Activated CD8-positive, alpha-beta memory T cell treated with anti-CD3 and anti-CD28 coated beads, Interleukin-2, amount 50 U/mL, for 4 hours (primary cell): ENCODE results near the gene FRAT2.
"Not testable (repeated sequence)": the region's sequence is repeated elsewhere in the genome, so short reads cannot be mapped to it uniquely, and the experiment has no call there.

Experiments
- DNase-seq: peaks from one replicate; pipeline ENCODE4 v3.0.0-alpha.2; 2020

Gene FRAT2

DNA sequence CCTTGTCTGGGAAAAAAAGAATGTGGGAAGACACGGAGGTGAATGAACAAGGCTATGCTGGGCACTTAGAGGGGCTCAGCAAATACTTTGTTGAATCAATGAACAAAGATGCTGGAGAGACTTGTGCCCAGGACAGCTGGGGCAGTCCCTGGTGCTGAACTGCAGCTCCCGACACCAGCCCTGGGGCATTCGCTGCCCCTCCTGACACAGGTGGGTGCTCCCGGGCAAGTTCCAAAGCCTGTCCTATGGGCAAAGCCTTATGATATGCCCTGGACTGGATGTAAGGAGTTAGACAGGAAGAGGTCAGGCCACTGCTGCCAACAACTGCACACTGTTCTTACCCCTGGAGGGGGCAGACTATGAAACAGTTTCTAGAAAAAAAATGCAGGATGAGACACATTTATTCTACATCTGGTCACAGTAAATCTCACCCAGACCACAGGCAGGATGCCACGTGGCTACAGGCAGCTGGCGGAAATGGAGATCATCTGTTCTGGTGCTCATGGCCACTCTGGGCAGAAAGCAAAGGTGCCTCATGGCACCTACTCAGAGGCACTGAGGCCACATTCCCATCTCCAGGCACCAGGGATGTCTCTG, 21.9 kb upstream of the FRAT2 start:
- no peak for DNase-seq

DNA sequence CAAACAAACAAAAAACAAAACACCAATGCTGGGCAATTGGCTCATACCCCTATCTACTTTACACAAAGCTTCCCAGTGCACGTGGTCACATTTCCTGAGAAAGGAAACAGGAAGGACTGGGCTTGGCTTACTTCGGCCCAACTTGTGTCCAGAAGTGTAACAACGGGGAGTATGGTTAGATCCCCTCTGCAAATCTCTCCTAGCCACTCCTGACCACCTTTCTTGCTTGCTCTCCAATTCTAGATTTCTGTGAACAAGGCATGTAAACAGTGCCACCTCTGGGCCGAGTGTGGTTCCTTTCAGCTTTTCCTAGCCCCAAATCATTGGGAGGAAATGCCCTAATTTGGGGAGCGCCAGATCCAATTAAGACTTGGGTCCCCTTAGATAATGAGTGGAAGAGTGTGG, 21.0 kb upstream of the FRAT2 start:
- DNase-seq: no peak

DNA sequence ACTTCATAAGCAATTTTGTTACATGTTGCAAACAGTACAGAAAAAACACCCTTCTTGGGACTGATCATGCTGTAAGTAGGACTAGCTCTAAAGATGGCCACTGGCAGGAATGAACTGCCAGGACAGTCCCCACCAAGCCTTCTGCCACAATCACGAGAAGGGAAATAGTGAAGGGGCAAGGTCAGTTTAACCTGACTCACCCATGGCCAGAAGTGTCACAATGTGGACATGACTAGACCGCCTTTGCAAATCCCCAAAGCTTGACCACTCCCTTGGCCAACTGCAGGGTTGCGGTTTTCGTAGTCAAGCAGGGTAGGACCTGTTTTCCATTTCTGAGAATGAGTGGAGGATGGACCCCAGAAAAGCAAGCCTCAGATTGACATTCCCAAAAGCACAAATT, 19.4 kb upstream of the FRAT2 start:
- no peak for DNase-seq

DNA sequence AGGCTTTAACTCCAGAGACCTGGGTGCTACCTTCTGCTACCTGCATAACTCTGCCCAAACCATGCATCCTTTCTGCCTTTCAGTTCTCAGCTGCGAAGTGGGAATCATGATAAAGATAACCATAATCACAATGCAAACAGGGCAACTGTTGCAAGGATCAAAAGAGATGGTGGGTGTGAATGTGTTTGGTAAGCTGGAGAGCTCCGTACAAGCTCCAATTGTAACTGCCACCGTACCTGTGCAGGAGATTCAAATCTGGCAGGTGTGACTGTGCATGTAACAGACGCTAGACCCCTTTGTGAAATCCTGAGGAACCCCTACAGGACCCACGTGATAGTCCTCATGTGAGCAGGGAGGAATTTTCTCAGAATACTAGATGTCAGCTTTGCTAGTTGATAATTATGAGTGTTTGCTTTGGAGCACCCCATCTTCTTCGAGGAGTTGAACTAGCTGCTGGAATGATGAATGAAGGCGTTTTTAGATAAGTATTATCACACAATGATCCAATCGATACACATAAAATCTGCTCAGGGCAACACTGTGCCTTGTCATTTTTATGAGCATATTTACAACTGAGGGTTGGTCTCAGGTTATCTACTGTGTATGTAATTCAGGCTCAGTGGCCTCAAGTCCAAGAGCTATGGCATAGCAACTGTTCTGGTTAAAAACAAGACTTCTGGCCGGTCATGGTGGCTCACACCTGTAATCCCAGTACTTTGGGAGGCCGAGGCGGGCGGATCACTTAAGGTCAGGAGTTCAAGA, 15.4 kb upstream of the FRAT2 start:
- DNase-seq: no peak

DNA sequence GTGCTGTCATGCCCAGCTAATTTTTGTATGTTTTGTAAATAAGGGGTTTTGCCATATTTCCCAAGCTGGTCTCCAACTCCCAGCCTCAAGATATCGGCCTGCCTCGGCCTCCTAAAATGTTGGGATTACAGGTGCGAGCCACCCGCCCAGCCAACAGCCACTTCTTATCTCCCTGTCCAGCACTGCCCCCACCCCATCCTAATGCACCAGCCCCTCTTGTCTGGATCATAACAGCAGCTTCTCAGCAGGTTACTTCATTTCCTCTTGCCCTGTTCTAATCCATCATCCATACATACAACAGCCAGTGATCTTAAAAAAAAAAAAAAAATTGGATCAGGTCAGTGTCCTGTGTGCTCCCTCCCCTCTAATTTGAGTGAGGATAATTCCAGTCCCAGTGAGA, 12.8 kb upstream of the FRAT2 start:
- DNase-seq: no peak

DNA sequence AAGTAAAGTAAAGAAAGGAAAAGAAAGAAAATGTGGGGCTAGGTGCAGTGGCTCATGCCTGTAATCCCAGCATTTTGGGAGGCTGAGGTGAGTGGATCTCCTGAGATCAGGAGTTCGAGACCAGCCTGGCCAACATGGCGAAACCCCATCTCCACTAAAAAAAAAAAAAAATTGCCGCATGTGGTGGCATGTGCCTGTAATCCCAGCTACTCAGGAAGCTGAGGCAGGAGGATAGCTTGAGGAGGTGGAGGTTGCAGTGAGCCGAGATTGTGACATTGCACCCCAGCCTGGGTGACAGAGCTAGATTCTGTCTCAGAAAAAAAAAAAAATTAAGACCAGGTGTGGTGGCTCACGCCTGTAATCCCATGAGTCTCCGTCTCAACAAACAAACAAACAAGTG, 9.1 kb upstream of the FRAT2 start:
- DNase-seq: not testable (repeated sequence)

DNA sequence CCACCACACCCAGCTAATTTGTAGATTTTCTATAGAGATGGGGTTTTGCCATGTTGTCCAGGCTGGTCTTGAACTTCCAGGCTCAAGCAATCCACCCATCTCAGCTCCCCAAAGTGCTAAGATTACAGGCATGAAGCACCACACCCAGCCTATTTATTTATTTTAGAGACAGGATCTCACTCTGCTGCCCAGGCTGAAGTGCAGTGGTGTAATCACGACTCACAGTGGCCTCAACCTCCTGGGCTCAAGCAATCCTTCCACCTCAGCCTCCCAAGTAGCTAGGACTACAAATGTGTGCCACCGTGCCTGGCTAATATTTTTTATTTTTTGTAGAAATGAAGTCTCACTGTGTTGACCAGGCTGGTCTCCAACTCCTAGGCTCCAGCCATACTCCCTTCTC, 6.9 kb upstream of the FRAT2 start:
- no peak for DNase-seq

DNA sequence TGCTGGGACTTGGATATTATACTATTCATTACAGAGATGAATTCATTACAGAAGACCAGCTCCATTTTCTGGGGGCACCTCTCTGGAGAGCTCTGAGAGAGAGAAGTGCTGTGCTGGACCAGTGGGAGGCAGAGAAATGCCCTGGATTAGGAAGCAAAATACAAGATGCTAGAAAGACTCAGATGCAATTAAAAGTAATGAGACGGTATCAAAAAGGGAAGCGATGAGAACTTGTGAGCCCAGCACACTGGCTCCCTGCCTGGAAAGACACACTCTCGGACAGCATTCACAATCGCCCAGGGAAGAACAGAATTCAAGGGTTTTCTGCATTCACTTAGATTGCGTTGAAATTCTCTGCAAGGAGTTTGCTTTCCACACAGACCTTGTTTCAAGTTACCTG, 3.5 kb upstream of the FRAT2 start:
- no peak for DNase-seq

DNA sequence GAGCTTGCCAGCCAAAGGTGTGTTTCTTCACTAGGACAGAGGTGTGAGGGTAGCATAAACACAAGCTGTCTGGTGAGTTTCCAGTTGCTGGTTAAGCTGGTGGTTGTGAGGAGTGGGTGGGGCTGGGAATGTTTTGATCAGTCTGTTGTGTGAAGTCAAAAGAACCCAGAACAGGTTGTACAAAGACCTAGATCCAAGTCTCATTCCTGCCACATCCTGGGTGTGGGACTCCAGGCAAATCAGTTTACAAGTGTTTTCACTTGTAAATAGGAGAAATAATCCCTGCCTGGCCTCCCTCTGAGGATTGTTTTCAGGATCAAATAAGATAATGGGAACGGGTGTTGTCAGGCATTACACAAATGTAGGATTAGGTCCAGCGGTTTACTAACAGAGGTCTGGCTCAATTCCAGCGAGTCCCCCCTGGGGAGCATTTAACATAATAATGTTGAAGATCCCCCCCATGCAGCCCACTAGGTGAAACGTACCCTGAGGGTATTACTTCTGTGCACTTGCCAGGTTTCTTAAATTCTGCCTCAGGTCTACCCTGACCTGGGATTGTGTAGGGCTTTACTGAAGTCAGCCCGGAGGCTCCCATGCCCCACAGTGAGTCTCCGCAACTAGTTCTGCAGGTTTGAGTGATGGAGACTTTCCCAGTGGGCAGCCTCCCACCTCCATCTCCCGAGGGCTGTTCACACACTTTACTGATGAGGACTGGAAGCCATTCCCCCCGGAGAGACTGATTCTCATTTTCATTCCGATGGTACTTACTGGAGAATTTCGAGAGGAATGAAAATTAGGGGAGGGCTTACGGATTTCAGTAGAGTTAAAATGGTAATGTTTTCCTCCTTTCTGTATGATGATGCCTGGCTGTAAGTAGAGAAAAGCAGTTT, 2.7 kb upstream of the FRAT2 start:
- DNase-seq: no peak

DNA sequence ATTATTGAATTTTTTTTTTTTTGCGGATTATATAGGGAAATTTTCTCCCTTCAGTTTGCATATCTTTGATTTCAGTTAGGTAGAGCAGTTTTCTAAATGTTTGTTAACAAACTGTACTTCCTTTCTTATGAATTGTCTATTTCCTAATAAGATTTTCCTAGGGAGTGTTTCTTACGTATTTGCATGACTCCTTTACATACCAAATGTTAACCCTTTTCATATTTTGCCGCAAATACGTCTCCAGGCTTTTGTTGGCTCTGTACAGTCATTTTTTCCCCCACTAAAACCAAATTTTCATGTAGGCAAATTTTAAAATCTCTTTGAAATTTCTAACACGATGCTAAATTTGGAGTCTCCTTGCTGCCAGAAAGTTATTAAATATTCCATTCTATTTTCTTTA, 1.9 kb upstream of the FRAT2 start:
- DNase-seq: no peak

DNA sequence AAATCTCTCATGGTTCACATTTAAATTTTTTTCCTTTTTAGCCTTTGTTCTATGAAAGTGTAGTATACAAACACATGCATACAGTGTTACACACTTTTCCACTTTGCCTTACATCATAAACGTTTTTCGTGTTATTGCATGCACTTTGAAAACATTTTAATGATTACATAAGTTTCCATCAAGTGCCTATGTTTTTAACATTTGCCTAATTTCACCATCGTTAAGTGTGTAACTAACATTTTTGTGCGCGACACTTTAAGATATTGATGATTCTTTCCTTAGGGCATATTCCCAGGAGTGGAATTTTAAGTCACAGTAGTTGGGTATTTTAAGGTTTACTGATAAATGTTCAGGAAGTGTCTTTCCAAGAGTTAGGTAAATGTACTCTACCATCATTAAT, 1.5 kb upstream of the FRAT2 start:
- no peak for DNase-seq

DNA sequence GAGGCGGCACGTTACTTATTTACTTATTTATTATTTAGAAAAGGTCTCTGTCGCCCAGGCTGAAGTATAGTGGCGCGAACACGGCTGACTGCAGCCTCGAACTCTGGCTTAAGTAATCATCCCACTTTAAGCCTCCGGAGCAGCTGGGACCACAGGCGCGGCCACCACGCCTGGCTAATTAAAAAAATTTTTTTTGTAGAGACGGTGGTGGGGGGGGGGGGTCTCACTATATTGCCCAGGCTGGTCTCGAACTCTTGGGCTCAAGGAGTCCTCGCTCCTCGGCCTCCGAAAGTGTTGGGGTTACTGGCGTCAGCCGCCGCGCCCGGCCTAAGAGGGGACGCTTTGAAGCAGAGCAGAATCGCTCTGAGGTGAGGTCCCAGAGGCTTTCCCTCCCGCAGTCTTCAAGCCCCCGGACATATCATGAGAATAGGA, 675 bp upstream of the FRAT2 start:
- no peak for DNase-seq

DNA sequence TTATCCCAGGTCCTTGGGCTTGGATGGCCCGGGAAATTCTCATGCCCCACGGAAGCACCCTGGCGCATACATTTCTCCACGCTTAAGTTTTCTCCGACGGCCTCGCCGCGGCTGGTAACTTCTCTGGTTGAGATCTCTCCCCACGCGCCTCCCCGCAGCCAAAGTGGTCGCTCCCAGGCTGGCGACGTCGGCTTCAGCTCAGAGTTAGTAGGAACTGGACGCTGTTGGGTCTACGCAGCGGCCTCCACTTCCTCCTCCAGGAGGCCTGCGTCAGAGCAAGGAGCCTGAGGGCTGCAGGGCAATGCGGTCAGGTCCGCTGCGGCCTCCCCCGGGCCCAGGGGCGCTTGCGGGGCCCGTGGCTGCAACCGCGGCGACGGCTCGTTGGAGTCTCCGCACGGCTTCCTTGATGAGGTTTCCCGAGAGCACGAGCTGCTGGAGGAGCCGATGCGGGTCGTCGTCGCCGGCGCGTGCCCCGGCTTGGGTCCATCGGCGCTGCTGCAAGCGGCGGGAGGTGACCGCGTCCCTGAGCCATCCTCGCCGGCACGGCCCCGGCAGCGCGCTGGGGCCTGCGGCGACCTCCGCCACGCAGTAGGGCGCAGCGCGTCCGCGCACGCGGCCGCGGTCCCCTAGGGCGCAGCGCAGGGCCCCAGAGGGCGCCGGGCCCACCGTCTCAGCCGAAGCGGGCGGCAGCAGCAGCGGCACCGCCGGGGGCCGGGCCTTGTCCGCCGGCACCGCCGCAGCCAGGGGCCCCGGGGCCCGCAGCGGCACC, 744 bp downstream of the FRAT2 start:
- peak; percentile 28 for DNase-seq

DNA sequence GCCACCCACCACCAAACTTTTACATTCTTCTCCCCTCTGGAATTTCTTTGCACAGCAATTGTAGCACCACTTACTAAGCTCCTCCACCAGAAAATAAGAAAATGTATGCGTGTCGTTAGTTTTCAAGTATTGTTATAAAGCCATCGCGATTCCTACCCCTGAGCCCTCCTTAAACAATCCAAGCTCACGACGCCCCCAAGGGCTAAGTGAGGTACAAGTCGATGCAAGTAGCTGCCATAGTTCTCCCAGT, 1.3 kb downstream of the FRAT2 start:
- no peak for DNase-seq

DNA sequence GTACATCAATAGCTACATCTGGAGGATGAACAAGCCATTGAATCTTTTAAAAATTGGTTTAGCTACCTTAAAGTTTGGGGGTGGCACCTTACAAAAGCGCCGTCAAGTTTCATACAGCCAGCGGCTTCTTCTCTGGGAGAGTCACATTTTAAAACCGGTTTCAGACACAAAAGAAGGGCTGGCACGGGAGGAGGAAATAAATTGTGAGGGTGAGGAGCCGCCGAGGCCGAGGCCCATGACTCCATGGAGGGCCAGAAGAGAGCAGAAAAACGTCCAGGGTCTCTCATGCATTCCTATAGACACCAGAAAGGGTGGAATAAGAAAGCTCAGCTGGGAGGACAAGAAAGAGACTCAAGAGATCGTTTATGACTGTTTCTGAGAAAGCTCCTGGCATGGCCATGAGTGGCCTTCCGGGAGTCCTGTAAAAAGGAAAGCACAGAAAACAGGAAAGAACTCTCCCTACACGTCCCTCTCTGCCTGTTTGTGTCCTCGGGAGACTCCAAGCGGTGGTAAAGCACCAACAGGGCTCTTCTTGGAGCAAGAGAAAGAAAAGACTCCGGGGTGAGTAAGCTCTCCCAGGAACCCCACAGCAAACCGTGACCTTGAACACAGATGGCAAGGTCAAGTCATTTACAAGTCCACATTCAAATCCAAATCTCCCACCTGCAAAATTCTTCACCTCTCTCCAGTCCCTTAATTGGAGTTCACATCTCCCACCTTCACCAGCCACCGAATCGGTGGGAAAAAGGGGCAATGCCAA, 1.8 kb downstream of the FRAT2 start:
- no peak for DNase-seq

DNA sequence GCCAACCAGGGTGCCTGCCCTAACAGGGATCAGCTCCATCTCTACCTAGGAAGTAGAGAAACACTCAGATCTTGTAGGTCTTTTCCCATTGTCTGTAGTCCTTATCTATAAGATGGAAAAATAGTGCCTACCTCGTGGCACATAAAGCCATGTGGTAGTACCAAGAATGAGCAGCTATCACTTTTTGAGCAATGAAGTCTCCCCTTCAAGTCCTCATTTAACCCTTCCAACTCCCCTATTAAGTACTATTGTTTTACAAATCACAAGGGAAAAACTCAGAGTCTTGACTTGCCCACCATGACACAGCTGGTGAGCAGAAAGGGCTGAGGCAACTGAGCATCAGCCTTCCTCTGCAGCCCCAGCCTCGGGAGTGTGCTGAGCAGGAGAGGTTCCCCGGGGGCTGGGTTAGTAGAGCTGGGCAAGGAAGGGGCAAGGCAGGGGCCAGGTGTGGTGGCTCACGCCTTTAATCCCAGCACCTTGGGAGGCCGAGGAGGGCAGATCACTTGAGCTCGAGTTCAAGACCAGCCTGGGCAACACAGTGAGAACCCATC, 3.3 kb downstream of the FRAT2 start:
- no peak for DNase-seq

DNA sequence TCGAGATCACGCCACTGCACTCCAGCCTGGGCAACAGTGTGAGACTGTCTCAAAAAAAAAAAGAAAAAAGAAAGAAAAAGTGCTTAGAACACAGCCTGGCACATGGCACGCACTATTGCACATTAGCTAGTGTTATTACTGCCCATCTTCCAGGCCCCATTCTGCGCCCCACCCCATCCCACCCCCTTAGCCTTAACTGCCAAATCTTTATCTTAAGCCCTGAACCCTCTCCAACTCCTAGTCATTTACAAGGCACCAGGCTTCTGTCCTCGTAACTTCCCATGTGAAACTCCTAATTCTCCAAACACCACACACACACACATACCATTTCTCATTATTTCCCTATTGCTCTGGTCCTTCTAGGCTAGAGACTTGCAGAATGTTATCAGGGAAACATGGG, 4.8 kb downstream of the FRAT2 start:
- DNase-seq: no peak

DNA sequence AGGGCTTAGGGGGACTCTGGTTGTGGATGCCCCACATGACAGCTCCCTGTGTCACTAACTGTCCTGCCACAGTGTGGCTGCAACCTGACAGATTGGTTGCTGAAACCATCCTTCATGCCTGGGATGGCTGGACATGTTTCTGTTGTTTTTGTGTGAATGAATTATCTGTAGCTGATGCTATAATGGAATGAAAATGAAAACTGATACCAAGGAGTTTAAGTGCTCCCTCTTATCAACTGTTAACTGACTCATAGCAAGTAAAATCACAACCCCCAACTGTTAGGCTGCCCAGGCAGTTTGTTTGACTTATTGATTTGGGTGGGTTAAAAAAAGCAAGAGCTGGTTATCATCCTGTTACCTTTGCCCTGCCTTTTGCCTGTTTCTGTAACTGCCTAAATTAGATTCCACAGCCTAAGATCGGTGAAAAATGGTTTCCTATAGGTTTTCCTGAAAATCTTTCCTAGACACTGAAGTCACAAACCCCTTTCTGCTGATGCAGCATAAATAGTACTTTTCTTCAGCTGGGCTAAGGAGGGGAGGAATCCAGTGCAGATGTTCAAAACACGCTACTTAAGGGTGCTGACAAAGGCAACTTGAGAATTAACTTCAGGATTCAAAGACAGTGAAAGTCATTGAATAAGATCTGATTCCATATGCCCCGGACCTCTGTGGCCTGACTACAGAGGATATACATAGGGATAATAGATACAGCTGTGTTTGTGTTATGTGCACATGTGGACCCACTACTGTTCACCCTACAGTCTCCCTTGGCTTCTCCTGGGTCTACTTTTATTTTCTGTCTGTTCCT, 5.7 kb downstream of the FRAT2 start:
- no peak for DNase-seq

DNA sequence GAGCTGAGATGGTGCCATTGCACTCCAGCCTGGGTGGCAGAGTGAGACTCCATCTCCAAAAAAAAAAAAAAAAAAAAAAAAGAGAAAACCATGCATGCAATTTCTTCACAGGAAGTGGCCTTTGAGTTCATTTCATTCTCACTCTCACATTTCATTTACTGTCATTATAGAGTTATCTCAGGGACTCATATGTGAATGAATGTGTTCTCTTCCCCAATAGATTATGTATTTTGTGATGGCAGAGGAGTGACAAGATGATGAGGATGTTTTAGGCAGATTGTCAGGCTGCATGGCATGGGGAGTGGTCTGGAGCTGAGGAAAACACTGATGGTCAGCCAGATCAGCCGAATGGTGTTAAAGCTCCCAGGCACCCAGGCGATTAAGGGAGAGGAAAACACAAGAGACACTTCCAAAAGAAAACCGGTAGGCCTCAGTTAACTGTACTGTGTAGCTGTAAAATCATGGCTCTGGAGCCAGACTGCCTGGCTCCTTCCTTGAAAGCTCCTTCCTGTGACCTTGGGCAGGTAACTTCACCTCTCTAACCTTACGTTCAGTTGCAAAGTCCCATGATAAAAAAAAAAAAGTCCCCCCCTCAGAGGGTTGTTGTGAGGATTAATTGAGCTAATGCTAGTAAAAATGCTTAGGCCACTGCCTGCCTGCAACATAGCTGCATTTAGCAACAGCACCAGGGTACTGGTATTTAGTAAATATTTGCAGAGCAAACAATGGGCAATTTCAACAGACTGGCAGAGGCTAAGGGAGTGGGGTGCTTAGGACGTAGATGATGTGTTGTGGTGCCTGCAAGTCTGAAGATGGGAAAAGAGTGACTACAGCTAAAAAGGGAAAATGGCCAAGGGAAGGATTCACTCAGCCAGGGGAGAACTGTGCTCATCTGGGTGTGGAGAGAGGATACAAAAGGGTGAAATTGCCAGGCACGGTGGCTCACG, 6.9 kb downstream of the FRAT2 start:
- DNase-seq: no peak

DNA sequence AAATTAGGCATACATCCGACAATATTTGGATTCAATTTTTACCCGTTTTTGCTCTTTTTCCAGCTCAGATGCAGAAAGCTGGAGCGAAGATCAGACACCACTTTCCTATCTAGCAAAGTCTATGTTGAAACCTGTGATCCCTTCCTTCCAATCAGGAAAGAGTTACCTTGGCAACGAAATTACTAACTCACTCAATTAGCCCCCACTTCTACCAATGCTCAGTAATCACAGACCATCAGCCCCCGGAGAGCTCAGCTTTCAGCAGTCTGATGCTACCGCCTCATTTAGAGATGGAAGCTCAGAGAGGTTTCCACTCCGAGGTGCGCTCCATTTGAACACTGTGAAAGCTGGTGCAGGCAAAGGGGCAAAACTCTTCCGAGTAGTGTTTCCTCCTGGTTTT, 8.8 kb downstream of the FRAT2 start:
- no peak for DNase-seq
